NCI-H1092 treated with DMSO at 0.1 percent for 48 hours (cell line): Measurements from ENCODE around the gene PIM2.

Experiments
- DNase-seq: peaks from one replicate; lab custom pipeline; 2025; lab: John Stamatoyannopoulos, UW

PIM2 gene

GRCh38 chrX:48935301-48935670, 16.5 kb upstream of the PIM2 start:
- no peak for DNase-seq

DNA sequence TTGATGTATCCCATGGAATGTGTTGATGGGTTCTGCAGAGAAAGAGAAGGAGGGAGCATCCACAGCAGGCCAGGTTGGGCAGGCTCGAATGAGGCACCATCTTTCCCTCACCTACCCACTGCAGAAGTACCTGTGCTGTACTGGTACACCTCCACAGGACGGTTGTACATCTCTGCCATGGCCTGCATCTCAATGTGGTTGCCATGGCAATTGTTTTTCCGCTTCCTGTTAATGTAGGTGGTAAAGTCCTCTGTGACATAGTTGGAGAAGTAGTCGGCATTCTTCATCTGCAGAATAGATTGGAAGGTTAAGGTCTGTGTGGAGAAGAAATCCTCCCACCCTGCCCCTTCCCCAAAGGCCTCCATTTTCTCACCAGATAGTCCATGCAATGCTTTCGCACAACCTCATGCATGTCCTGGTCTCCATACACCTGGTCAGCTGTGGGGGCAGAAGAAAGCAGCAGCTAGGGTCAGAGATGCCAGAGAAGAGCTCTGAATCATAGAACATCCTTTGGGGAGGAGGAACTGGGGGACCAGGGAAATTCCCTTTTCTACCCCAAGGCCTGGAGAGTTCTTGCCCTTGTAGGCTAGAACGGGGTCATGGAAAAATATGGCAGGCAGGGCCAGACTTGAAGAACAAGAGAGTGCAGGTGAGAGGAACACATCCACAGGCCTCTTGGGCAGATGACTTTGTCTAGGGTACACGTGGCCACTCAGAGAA, 15.9 kb upstream of the PIM2 start:
- DNase-seq: no peak

- DNase-seq: no peak
Observed at GRCh38 chrX:48933757-48934156, 14.9 kb upstream of the PIM2 start.

DNA sequence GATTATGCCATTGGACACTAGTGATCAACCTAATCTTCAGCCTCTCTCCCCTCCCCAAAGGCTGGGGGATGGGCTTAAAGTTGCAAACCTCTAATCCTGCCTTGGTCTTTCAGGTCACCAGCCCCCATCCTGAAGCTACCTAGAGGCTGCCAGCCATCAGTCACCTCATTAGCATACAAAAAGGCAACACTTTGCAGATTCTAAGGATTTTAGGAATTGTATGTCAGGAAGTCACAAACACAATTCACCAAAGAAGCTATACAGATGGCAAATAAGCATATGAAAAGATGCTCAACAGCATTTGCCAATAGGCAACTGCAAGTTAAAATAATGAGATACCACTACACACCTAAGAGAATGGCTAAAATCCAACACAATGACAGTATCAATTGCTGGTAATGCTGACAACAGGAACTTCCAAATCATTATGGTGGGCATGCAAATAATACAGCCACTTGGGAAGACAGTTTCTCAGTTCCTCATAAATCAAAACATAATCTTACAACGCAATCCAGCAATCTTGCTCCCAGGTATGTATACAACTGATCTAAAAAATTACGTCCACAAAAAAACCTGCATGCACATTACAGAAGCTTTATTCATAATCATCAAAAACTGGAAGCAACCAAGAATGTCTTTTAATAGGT, 9.0 kb upstream of the PIM2 start:
- no peak for DNase-seq

GRCh38 chrX:48927123-48927522, 8.3 kb upstream of the PIM2 start:
- no peak for DNase-seq

DNA sequence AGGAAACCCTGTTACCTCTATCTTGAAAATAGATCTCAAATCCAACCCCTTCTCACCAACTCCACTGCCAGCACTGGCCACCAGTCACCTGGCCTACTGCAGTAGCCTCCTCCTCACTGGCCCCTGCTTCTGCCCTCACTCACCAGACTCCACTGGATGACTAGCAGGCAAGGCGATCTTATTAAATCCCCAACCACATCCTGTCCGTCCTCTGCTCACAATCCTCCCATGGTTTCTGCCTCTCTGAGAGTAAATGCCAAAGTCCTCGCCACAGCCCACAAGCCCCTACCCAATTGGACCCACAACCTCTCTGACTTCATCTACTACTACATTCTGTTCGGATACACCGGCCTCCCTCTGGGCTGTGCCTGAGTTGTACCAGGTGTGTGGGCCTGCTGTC, 5.4 kb upstream of the PIM2 start:
- no peak for DNase-seq

DNA sequence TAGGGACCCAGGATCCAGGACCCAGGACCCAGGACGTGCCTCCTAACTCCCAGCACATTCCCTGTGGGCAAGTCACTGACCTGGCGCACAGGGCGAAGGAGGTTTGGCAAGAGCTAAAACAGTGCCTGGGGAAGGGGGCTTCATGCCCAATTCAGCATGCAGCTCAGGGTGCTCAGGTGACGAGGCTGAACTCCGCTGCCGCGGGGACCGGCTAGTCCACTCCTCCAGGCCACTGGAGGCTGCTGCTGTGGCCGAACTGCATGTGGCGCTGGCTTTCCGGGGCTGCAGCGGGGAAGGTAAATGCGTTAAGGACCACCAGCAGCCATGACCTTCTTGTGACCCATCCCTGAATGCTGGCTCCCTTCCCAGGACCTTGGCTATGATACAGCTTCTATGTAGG, 4.9 kb upstream of the PIM2 start:
- no peak for DNase-seq

DNA sequence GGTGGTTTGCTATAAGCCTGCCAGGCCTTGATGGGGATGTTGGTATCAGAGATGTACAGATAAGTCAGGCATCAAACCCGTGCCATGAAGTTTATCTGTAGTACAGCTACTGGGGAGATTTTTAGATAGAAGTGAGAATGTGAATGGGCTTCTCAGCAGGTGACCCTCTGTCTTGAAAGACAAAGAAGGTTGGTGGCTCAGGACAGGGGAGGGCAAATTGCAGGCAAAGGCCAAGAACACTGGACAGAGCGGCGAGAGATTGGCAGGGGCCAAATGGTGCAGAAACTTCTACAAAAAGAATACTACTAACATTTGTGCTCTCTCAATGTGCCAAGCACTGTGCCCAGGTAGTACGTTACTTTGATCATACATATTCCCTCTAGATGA, 1.9 kb upstream of the PIM2 start:
- DNase-seq: no peak

- DNase-seq: no peak
Observed at GRCh38 chrX:48919947-48920717, 1.3 kb upstream of the PIM2 start.

GRCh38 chrX:48919360-48919841, 577 bp upstream of the PIM2 start:
- DNase-seq: no peak

DNA sequence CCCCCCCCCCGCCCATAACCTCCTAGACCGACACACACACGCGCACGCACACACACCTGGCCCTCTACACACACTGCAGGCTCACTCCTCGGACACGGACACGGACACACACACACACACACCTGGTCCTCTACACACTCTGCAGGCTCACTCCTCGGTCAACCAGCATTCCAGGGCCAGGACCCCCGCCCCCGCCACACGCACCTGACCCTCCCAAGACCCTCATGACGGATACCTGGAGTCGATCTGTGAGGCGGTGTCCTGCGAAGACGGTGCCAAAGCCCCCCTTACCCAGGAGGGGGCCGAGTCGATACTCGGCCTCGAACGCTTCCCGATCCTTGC, 552 bp downstream of the PIM2 start:
- DNase-seq: no peak

DNA sequence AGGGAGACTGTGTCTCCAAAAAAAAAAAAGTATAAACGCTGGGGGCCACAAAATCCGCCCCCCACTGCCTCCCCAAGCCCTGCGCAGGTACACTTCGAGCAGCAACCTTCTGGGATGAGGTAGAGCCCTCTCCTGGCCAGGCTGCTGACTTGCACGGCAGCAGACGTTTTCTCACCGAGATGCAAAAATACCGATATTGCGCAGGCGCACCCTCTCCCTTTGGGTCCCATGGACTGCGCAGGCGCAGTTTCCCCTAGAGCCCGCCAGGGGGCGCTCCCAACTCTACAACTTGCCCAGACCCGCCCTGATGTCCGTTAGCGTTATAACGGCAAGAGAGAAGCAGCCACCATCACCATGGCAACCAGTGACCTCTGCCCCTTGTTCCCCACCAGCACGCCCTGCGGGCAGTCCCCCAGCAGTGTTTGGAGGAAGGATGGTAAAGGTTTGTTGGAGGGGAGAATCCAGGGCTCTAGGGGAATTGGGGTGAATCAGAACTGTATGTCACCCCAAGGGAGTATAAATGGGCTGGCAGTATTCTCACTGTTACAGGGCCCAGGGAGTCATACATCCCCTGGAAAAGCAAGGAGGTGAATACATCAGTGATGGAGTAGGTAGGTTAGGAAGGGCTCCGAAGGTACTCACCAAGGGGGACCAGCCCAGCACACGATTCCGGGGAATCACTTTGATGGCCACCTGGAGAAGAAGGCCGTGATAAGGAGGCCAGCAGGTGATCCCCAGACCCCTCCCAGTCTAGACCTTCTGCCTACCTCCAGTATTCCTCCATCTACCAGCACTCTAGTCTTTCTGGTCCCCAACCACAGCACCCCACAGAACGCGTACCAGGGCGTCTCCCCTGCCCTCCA, 1.5 kb downstream of the PIM2 start:
- DNase-seq: peak; percentile 96

GRCh38 chrX:48914593-48915493, 4.0 kb downstream of the PIM2 start:
- DNase-seq: no peak

GRCh38 chrX:48913605-48914366, 5.0 kb downstream of the PIM2 start:
- no peak for DNase-seq

DNA sequence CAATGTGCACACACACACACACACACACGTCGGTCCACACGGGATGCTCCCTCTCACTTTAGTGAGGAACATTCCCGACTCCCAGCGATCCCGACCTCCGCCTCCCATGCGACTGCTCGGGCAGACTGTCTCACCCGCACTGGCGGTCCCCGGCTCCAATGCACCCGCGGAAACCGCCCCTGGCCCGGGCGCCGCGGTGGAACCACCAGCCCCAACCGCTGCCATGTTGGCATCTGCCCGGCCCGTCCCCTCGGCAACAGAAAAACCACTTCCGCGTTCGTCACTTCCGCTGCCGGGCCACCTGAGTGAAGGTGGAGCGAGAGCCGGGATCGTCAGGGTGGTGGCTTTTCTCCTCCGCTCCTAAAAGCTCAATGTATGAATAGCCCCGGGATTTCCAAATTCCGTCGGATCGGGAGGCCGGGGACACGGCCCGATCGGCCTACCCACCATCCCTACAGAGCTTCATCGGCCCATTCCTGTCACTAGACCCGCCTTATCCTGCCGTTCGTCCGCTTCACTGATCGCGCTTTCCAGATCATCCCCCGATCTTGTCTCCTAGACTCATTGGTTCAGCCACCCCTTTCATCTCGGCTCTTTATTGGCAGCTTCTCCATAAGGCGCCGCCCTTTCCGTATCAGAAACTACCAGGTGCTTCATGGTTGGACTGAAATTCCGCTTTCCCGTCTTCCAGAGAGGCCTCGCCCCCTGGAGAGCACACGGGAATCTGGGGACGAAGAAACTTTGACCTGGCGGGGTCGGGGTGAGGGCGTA, 7.2 kb downstream of the PIM2 start, which contains the start of gene SLC35A2:
SLC35A2 (minus strand) TSS at position 235 of the 771 bp plus-strand sequence; CDS start at position 225, 10 bp downstream.
- DNase-seq: peak; percentile 87

DNA sequence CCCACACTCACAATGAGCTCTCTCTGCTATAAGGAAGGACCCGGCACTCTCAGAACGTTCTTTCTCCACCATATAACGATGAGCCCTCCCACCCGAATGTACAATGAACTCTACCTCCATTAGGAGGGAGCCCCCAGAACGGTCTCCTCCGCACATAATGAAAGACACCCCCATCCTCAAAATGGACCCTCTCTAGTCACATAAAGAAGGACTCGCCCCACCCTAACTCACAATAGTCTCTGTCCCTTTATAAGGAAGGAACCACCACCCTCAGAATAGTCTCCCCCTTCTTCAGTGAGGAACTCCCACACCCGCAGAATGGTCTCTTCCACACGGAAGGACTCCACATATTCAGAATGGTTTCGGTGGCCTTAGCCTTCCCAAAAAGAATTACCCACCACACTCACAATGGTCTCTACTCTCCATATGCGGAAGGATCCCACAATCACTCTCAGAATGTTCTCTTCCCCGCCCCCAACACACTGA, 7.9 kb downstream of the PIM2 start:
- DNase-seq: no peak

DNA sequence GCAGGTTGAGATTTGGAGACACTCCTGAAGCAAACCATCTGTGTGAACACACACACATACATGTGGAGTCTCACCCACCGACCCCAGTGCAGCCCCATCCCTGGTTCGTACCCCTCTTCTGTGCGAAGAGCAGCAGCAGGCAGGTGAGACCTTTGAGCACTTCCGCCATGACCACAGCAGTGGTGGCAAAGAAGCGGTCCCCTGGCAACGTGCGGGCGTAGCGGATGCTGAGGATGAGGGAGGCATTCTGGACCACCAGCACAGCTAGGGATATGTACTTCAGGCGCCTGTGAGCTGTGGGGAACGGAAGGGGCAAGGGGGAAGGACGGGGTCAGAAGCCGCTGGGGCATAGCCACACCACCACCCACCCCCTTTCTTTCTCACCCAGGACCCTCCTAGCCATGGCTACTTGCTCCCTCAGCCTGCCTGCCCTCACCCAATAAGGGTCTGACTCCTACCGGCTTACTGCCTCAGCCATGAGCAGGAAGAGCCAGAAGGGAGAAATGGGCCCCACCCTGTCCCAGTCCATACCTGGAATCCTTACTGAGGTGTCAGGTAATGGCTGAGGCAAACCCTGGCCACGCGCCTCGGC, 9.0 kb downstream of the PIM2 start:
- no peak for DNase-seq

DNA sequence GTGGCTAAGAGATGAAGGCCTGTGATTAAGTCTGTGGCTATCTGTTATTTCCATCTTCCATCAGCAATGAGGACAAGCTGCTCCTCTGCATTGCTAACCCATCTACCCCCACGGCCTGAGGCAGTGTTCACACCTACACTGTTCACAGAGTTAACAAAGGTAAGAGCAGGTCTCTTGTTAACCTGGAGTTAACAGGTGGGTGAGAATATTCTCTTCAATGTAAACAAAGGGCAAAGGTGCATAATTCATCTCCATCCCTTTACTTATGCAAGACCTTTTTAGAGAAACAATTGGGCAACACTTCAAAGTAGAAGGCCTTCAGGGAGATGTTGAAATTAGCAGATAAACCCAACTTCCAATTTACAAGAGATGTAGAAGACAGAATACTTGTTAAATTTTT, 10.2 kb downstream of the PIM2 start:
- DNase-seq: no peak
